HUES64 (cell line): ENCODE measurements around the gene BRD4.
"Not testable (repeated sequence)": the region's sequence is repeated elsewhere in the genome, so short reads cannot be mapped to it uniquely, and the experiment has no call there.

ENCODE experiments used
- H3K27ac ChIP-seq: 2 replicates; pipeline ENCODE4 v1.7.0; 2013; ENCODE audit warnings: low read depth, low read length, inconsistent platforms
- H3K27me3 ChIP-seq: 2 replicates; pipeline ENCODE4 v1.6.1; 2013; ENCODE audit warnings: mild to moderate bottlenecking, low read length; ENCODE audit not compliant: insufficient read depth
- H3K36me3 ChIP-seq: 2 replicates; pipeline ENCODE4 v1.6.1; 2013; ENCODE audit warnings: mild to moderate bottlenecking, low read length; ENCODE audit not compliant: insufficient read depth
- H3K4me1 ChIP-seq: 2 replicates; pipeline ENCODE4 v1.6.1; 2013; ENCODE audit warnings: mild to moderate bottlenecking, low read length, moderate library complexity; ENCODE audit not compliant: insufficient read depth
- H3K4me3 ChIP-seq: 2 replicates; pipeline ENCODE4 v1.5.1; 2013; ENCODE audit warnings: mild to moderate bottlenecking, low read length, moderate library complexity
- H3K9ac ChIP-seq: 2 replicates; pipeline ENCODE4 v1.6.1; 2013; ENCODE audit warnings: mild to moderate bottlenecking, low read depth, low read length
- H3K9me3 ChIP-seq: 2 replicates; pipeline ENCODE4 v1.6.1; 2013; ENCODE audit warnings: low read depth, low read length; ENCODE audit not compliant: insufficient read depth
- WGBS: fragments of 150-250, 120-280 bp; methylation state at CpG from one replicate; pipeline ENCODE4 v1.1.7; 2013; ENCODE audit warnings: missing lambda C conversion rate; 5-methylcytosine and 5-hydroxymethylcytosine counted together

BRD4 gene

GRCh38 chr19:15358918-15359317 lies 26.6 kb upstream of the BRD4 start:
- Histone ChIP-seq H3K9me3 (no peaks in the 10 kb centered on the region), H3K9ac (no peak overlapping the region), H3K36me3 (peaks cover 76% of the 10 kb centered on the region), H3K4me3 (no peak overlapping the region), H3K27ac (no peak overlapping the region), H3K27me3 (no peaks in the 10 kb centered on the region), H3K4me1 (no peaks in the 10 kb centered on the region)
- 97% methylated on average over 3 of the region's 3 CpGs for WGBS

- Histone ChIP-seq H3K27ac (no peak overlapping the region), H3K9me3 (no peaks in the 10 kb centered on the region), H3K9ac (no peak overlapping the region), H3K4me3 (no peak overlapping the region), H3K4me1 (no peaks in the 10 kb centered on the region), H3K36me3 (peaks cover 82% of the 10 kb centered on the region), H3K27me3 (no peaks in the 10 kb centered on the region)
- WGBS = 95% methylated on average over 4 of the region's 4 CpGs
Observed at GRCh38 chr19:15357906-15358305, 25.6 kb upstream of the BRD4 start.

GRCh38 chr19:15354566-15355296 lies 22.4 kb upstream of the BRD4 start:
- no peaks in the 10 kb centered on the region for H3K4me1 ChIP-seq
- no peaks in the 10 kb centered on the region for H3K9me3 ChIP-seq
- H3K4me3 ChIP-seq = no peak overlapping the region
- 97% methylated on average over 27 of the region's 27 CpGs for WGBS
- H3K27me3 ChIP-seq = no peaks in the 10 kb centered on the region
- H3K36me3 ChIP-seq = peaks cover 62% of the 10 kb centered on the region
- H3K9ac ChIP-seq = no peak overlapping the region
- no peak overlapping the region for H3K27ac ChIP-seq

GRCh38 chr19:15353908-15354307 lies 21.6 kb upstream of the BRD4 start:
- no peaks in the 10 kb centered on the region for H3K27me3 ChIP-seq
- 73% methylated on average over 4 of the region's 4 CpGs for WGBS

GRCh38 chr19:15352535-15352934 lies 20.2 kb upstream of the BRD4 start:
- 96% methylated on average over 8 of the region's 8 CpGs for WGBS

More at GRCh38 chr19:15353908-15354307, 21.6 kb upstream of the BRD4 start:
- Histone ChIP-seq H3K4me3 (no peak overlapping the region), H3K9ac (no peak overlapping the region), H3K27ac (no peak overlapping the region), H3K36me3 (peaks cover 54% of the 10 kb centered on the region), H3K9me3 (no peaks in the 10 kb centered on the region), H3K4me1 (no peaks in the 10 kb centered on the region)

GRCh38 chr19:15341328-15341727 lies 9.0 kb upstream of the BRD4 start:
- H3K27me3 ChIP-seq = not testable (repeated sequence)

More at GRCh38 chr19:15352535-15352934, 20.2 kb upstream of the BRD4 start:
- H3K36me3 ChIP-seq = peaks cover 40% of the 10 kb centered on the region
- not testable (repeated sequence) for H3K27ac ChIP-seq, H3K9ac ChIP-seq, H3K9me3 ChIP-seq, H3K27me3 ChIP-seq, H3K4me3 ChIP-seq, H3K4me1 ChIP-seq

GRCh38 chr19:15340086-15340485 lies 7.7 kb upstream of the BRD4 start:
- no peaks in the 10 kb centered on the region for H3K4me1 ChIP-seq
- H3K36me3 ChIP-seq = peaks cover 6% of the 10 kb centered on the region
- H3K27me3 ChIP-seq = no peaks in the 10 kb centered on the region
- H3K9ac ChIP-seq = no peak overlapping the region
- H3K9me3 ChIP-seq = no peaks in the 10 kb centered on the region
- H3K27ac ChIP-seq = no peak overlapping the region
- H3K4me3 ChIP-seq = no peak overlapping the region
- 98% methylated on average over 4 of the region's 4 CpGs for WGBS

More at GRCh38 chr19:15341328-15341727, 9.0 kb upstream of the BRD4 start:
- H3K27ac ChIP-seq, H3K9me3 ChIP-seq, H3K9ac ChIP-seq, H3K4me1 ChIP-seq, H3K4me3 ChIP-seq: not testable (repeated sequence)
- 97% methylated on average over 10 of the region's 11 CpGs for WGBS
- H3K36me3 ChIP-seq = peaks cover 14% of the 10 kb centered on the region

GRCh38 chr19:15337202-15337601 lies 4.9 kb upstream of the BRD4 start:
- 94% methylated on average over 8 of the region's 8 CpGs for WGBS
- Histone ChIP-seq H3K4me1 (no peaks in the 10 kb centered on the region), H3K27ac (no peak overlapping the region), H3K9ac (no peak overlapping the region), H3K27me3 (no peaks in the 10 kb centered on the region), H3K9me3 (no peaks in the 10 kb centered on the region), H3K4me3 (no peak overlapping the region), H3K36me3 (peaks cover 6% of the 10 kb centered on the region; the same call in 1 of the 2 replicates)

GRCh38 chr19:15335992-15336391 lies 3.7 kb upstream of the BRD4 start:
- H3K4me1 ChIP-seq, H3K36me3 ChIP-seq, H3K27me3 ChIP-seq, H3K9me3 ChIP-seq, H3K27ac ChIP-seq, H3K9ac ChIP-seq, H3K4me3 ChIP-seq: not testable (repeated sequence)
- WGBS = 87% methylated on average over 7 of the region's 7 CpGs

GRCh38 chr19:15331419-15332310 lies 674 bp downstream of the BRD4 start:
- Histone ChIP-seq H3K9me3 (no peaks in the 10 kb centered on the region), H3K36me3 (no peaks in the 10 kb centered on the region), H3K4me1 (peaks cover 13% of the 10 kb centered on the region), H3K9ac (peak overlapping the region; percentile 95), H3K4me3 (peak overlapping the region; percentile 97), H3K27me3 (no peaks in the 10 kb centered on the region), H3K27ac (peak overlapping the region; percentile 96)
- under 1% methylated on average over 122 of the region's 122 CpGs for WGBS

- Histone ChIP-seq H3K27me3 (no peaks in the 10 kb centered on the region), H3K36me3 (no peaks in the 10 kb centered on the region), H3K4me3 (peak overlapping the region; percentile 97), H3K27ac (peak overlapping the region; percentile 95), H3K4me1 (peaks cover 16% of the 10 kb centered on the region), H3K9me3 (no peaks in the 10 kb centered on the region), H3K9ac (peak overlapping the region; percentile 95)
- 8% methylated on average over 15 of the region's 17 CpGs for WGBS
Observed at GRCh38 chr19:15330801-15331418, 1.4 kb downstream of the BRD4 start.
